DND-41 (cell line): ENCODE data around the gene HRH1.

Experiments
- ATAC-seq: fragments of 200-7000 bp; cut with Tn5 transposase; 3 replicates; pipeline ENCODE4 v1.9.1; 2021; ENCODE audit warnings: low read depth; ENCODE audit not compliant: insufficient read depth
- DNase-seq: peaks from one replicate; pipeline ENCODE4 v3.0.0-alpha.2; 2020
- H2AFZ ChIP-seq: 2 replicates; pipeline ENCODE4 v1.6.0; 2012; ENCODE audit warnings: low read depth, low read length
- H3K27ac ChIP-seq: 2 replicates; pipeline ENCODE4 v1.5.1; 2012; ENCODE audit warnings: low read length, inconsistent platforms
- H3K27me3 ChIP-seq: fragments of 200-600 bp; sonication (generic); 2 replicates; pipeline ENCODE4 v1.6.0; 2012; ENCODE audit warnings: low read length, mild to moderate bottlenecking, inconsistent platforms; ENCODE audit not compliant: insufficient read depth, poor library complexity
- H3K36me3 ChIP-seq: 2 replicates; pipeline ENCODE4 v1.5.1; 2012; ENCODE audit warnings: low read length, inconsistent platforms; ENCODE audit not compliant: insufficient read depth
- H3K4me1 ChIP-seq: 2 replicates; pipeline ENCODE4 v1.5.1; 2012; ENCODE audit warnings: mild to moderate bottlenecking, low read length; ENCODE audit not compliant: insufficient read depth
- H3K4me2 ChIP-seq: 2 replicates; pipeline ENCODE4 v1.6.0; 2012; ENCODE audit warnings: mild to moderate bottlenecking, moderate library complexity, low read length, inconsistent platforms; ENCODE audit not compliant: insufficient read depth
- H3K4me3 ChIP-seq, 2 experiments: fragments of 200-600 bp in 1 of 2; shearing (Covaris generic) in 1 of 2; 2 replicates each; pipeline ENCODE4 v1.5.1; 2012 to 2016; ENCODE audit warnings: inconsistent platforms in 2 of 2, low read length in 2 of 2, mild to moderate bottlenecking in 2 of 2, low read depth in 1 of 2, moderate library complexity in 1 of 2
- H3K79me2 ChIP-seq: 2 replicates; pipeline ENCODE4 v1.6.0; 2012; ENCODE audit warnings: low read length, inconsistent platforms; ENCODE audit not compliant: insufficient read depth
- H3K9ac ChIP-seq: 2 replicates; pipeline ENCODE4 v1.6.0; 2012; ENCODE audit warnings: low read depth, mild to moderate bottlenecking, inconsistent platforms, low read length, moderate library complexity
- H3K9me3 ChIP-seq: 2 replicates; pipeline ENCODE4 v1.5.1; 2012; ENCODE audit warnings: low read length, moderate library complexity, mild to moderate bottlenecking, inconsistent platforms; ENCODE audit not compliant: insufficient read depth, severe bottlenecking
- H4K20me1 ChIP-seq: 2 replicates; pipeline ENCODE4 v1.6.0; 2012; ENCODE audit warnings: low read length; ENCODE audit not compliant: insufficient read depth
- EZH2 ChIP-seq: IDR thresholded peaks from 3 replicates; pipeline ENCODE4 v1.6.1; 2012; ENCODE audit warnings: borderline replicate concordance, low read depth, mild to moderate bottlenecking, moderate library complexity, low read length, inconsistent platforms; ENCODE audit not compliant: severe bottlenecking
- TF ChIP-seq, protein P1 (sequence below): IDR thresholded peaks from 2 replicates; pipeline ENCODE4 v1.5.1; 2012; ENCODE audit warnings: borderline replicate concordance, low read length, moderate library complexity, mild to moderate bottlenecking; ENCODE audit not compliant: poor library complexity, severe bottlenecking; ENCODE audit errors: extremely low read depth

The HRH1 gene

DNA sequence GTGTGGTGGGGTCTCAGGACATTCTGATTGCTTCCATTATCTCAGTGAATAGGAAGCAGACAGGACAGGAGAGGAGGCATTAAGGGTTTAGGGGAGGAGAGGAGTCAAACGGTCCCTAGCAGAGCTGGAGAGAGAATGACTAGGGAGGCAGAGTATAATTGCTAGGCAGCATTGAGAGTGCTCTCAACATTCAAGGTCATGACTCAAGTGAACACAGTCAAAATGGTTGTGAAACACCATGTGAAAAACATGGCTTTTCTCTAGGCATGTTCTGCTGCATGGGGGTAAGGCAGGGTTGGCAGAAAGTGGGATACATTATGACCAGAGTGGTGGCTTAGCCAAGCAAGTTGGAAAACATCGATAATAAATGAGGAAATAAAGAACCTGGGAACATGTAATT is 19.5 kb upstream of the HRH1 start:
- Histone ChIP-seq H3K4me3 (no peak overlapping the region), H3K9ac (no peak overlapping the region), H3K79me2 (no peaks in the 10 kb centered on the region), H3K36me3 (no peaks in the 10 kb centered on the region), H3K27me3 (no peaks in the 10 kb centered on the region), H3K27ac (no peak overlapping the region), H2AFZ (no peak overlapping the region), H3K9me3 (no peaks in the 10 kb centered on the region), H4K20me1 (no peaks in the 10 kb centered on the region), H3K4me2 (no peak overlapping the region), H3K4me1 (no peaks in the 10 kb centered on the region)
- ATAC-seq (no peak), DNase-seq (no peak)
- TF ChIP-seq EZH2 = no peak
- TF ChIP-seq, protein P1, sequence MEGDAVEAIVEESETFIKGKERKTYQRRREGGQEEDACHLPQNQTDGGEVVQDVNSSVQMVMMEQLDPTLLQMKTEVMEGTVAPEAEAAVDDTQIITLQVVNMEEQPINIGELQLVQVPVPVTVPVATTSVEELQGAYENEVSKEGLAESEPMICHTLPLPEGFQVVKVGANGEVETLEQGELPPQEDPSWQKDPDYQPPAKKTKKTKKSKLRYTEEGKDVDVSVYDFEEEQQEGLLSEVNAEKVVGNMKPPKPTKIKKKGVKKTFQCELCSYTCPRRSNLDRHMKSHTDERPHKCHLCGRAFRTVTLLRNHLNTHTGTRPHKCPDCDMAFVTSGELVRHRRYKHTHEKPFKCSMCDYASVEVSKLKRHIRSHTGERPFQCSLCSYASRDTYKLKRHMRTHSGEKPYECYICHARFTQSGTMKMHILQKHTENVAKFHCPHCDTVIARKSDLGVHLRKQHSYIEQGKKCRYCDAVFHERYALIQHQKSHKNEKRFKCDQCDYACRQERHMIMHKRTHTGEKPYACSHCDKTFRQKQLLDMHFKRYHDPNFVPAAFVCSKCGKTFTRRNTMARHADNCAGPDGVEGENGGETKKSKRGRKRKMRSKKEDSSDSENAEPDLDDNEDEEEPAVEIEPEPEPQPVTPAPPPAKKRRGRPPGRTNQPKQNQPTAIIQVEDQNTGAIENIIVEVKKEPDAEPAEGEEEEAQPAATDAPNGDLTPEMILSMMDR = no peak

DNA sequence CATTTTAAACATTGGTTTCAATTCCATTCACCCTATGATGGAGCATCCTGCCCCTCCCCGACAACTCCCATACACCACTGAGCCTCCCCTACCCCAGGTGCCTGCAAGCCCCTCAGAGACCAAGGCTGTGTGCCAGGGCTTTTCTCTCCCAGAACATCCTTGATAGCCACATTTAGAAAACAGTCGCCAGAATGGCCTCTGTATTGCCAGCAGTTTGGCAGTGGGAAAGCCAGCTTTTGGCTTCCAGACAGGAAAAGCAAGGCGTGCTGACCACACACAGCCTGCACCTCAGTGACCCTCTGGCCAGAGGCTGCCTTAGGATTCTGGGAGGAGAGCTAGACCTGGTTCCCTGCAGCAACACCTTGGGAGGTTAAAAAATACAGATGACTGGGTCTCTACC is 18.2 kb upstream of the HRH1 start:
- ATAC-seq (no peak), DNase-seq (no peak)
- TF ChIP-seq EZH2 = no peak
- TF ChIP-seq, protein P1 = no peak
- no peak overlapping the region for H3K27ac ChIP-seq
- no peak overlapping the region for H3K4me3 ChIP-seq
- no peaks in the 10 kb centered on the region for H3K9me3 ChIP-seq
- no peaks in the 10 kb centered on the region for H3K27me3 ChIP-seq
- H3K79me2 ChIP-seq = no peaks in the 10 kb centered on the region
- H3K9ac ChIP-seq = no peak overlapping the region
- H4K20me1 ChIP-seq = no peaks in the 10 kb centered on the region
- H3K4me2 ChIP-seq = no peak overlapping the region
- H3K36me3 ChIP-seq = no peaks in the 10 kb centered on the region
- no peak overlapping the region for H2AFZ ChIP-seq
- peaks cover 11% of the 10 kb centered on the region for H3K4me1 ChIP-seq

DNA sequence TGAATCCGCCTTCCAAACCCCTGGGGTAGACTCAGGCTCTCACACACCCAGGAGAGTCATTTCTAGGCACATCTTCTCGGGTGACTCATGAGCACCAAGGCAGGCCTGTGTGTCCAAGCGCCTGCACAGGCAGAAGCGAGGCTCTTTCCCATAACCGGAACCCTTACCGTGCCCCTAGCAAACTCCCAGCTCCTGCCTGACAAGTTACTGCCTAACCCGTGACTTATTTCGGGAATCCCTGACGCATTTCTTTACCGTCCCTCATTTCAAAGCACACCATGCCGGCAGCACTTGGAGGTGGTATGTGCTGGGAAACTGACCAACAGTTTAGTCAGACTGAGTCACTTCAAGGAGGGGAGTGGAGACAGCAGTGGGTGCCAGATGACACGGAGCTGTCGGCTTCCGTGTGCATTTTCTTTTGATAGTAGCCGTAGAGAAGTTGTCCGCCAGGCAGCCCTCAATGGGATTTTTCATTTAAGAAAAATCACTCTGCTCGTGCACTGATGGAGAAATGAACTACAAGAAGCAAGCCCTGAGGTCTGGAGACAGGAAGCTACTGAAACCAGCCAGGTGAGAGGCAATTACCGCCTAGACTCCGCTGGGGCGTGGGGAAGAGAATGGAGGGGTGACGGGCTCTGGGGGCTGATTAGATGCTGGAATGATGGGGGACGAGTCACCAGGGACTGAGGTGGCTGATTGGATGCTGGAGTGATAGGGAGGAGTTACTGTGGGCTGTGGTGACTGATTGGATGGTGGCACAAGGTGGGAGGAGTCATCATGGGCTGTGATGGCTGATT is 17.3 kb upstream of the HRH1 start:
- H3K4me3 ChIP-seq = no peak overlapping the region
- no peak overlapping the region for H3K9ac ChIP-seq
- H2AFZ ChIP-seq = no peak overlapping the region; the same call in 1 of the 2 replicates
- no peaks in the 10 kb centered on the region for H3K79me2 ChIP-seq
- ATAC-seq (no peak), DNase-seq (no peak)
- H3K27ac ChIP-seq = no peak overlapping the region
- H3K4me2 ChIP-seq = no peak overlapping the region
- H3K27me3 ChIP-seq = no peaks in the 10 kb centered on the region
- no peaks in the 10 kb centered on the region for H3K9me3 ChIP-seq
- H4K20me1 ChIP-seq = no peaks in the 10 kb centered on the region
- TF ChIP-seq, protein P1 = no peak
- TF ChIP-seq EZH2 = no peak
- H3K4me1 ChIP-seq = peaks cover 11% of the 10 kb centered on the region
- H3K36me3 ChIP-seq = no peaks in the 10 kb centered on the region

DNA sequence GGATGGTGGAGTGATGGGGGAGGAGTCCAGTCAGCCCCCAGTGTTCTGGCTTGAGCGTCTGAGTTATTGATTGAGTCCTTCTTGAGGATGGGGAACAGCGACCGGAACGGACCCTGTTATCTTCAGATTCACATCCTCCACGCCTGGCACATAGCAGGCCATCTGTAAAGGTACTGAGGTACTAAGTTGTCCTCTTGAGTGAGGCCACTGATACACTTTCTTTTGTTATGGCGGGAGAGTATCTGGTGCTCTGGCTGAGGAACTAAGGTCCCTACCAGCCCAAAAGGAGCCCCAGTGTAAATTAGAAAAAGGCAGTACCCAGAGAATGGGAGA is 16.7 kb upstream of the HRH1 start:
- no peak for ATAC-seq
- Histone ChIP-seq H3K4me2 (no peak overlapping the region), H3K9me3 (no peaks in the 10 kb centered on the region), H2AFZ (no peak overlapping the region), H3K36me3 (no peaks in the 10 kb centered on the region), H3K27me3 (no peaks in the 10 kb centered on the region), H3K4me3 (no peak overlapping the region), H3K27ac (no peak overlapping the region), H3K4me1 (peaks cover 11% of the 10 kb centered on the region), H4K20me1 (no peaks in the 10 kb centered on the region), H3K79me2 (no peaks in the 10 kb centered on the region), H3K9ac (no peak overlapping the region)
- no peak for TF ChIP-seq EZH2
- TF ChIP-seq, protein P1 = no peak
- DNase-seq = no peak
